Thoracic aorta (tissue), 2 donors: ENCODE results near the gene TM4SF1. TPM values are rescaled to one million over a fixed set of nuclear protein-coding genes. Genes with fewer than 3 reads are reported as not detected.

Experiments
- ATAC-seq: fragments of 150-250 bp; one replicate; pipeline ENCODE4 v1.8.0; 2017; ENCODE audit warnings: low read depth; ENCODE audit not compliant: insufficient number of reproducible peaks, low FRiP score
- DNase-seq: peaks from one replicate; pipeline ENCODE4 v3.0.0-alpha.2; 2020; ENCODE audit warnings: low spot score
- H3K27ac ChIP-seq, 2 donors: fragments of 200-600 bp; sonication (generic); 1 replicate in 1 of 2; 2 replicates in 1 of 2; pipeline ENCODE4 v1.5.1; 2016; ENCODE audit warnings: mild to moderate bottlenecking in 2 of 2, moderate library complexity in 2 of 2
- H3K27me3 ChIP-seq: fragments of 200-600 bp; sonication (generic); replicated peaks from 2 replicates; pipeline ENCODE4 v1.6.0; 2016; ENCODE audit warnings: mild to moderate bottlenecking; ENCODE audit not compliant: insufficient read depth
- H3K36me3 ChIP-seq: fragments of 200-600 bp; sonication (generic); one replicate; pipeline ENCODE4 v1.5.1; 2016
- H3K4me1 ChIP-seq, 2 donors: fragments of 200-600 bp; sonication (generic); 1 replicate in 1 of 2; 2 replicates in 1 of 2; pipeline versions ENCODE4 v1.5.1 to v1.6.0; 2016; ENCODE audit warnings: low read depth in 2 of 2, mild to moderate bottlenecking in 1 of 2; ENCODE audit not compliant: control insufficient read depth in 1 of 2
- H3K4me3 ChIP-seq: fragments of 200-600 bp; sonication (generic); 2 replicates; pipeline ENCODE4 v1.5.1; 2016; ENCODE audit warnings: mild to moderate bottlenecking
- H3K9me3 ChIP-seq: fragments of 200-600 bp; sonication (generic); 2 replicates; pipeline ENCODE4 v1.5.1; 2016
- total RNA-seq, 2 donors: library from RNA; depleted of rRNA; stranded (reverse); fragments of >200 nt; gene quantifications; one replicate each; pipeline versions ENCODE4 v1.1.0 to v1.2.3, GENCODE V29; 2016
- TF ChIP-seq, protein P1 (sequence below): fragments of 200-600 bp; sonication (generic); IDR thresholded peaks from one replicate; pipeline ENCODE4 v1.5.1; 2019; ENCODE audit warnings: antibody characterized with exemption

Gene TM4SF1
- total RNA-seq, 2 donors from 2014 or later = 227 to 342 TPM

DNA sequence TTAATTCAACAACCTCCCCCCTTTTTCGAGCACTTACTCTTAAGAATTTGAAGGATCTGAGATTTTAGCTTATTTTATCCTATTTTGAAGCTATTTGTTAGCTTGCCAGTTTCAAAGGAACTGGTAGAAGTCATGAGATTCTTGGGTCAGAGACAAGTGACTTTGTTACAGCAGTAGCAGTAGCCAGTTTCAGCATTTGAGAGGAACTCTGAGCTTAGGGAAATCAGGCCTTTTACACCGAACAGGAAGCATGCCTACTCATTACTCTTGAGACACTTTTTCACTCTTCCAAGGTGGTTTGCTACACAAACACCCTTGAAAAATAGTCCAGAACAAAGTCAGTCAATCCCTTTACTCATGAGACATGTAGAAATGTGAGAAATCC is 24.5 kb upstream of the TM4SF1 start:
- no peaks in the 10 kb centered on the region for H3K27me3 ChIP-seq
- H3K36me3 ChIP-seq = no peaks in the 10 kb centered on the region
- peak; percentile 90 for ATAC-seq
- no peaks in the 10 kb centered on the region for H3K9me3 ChIP-seq
- DNase-seq = no peak
- peaks cover 0 to 15% of the 10 kb centered on the region in 2 donors for H3K4me1 ChIP-seq
- TF ChIP-seq, protein P1, sequence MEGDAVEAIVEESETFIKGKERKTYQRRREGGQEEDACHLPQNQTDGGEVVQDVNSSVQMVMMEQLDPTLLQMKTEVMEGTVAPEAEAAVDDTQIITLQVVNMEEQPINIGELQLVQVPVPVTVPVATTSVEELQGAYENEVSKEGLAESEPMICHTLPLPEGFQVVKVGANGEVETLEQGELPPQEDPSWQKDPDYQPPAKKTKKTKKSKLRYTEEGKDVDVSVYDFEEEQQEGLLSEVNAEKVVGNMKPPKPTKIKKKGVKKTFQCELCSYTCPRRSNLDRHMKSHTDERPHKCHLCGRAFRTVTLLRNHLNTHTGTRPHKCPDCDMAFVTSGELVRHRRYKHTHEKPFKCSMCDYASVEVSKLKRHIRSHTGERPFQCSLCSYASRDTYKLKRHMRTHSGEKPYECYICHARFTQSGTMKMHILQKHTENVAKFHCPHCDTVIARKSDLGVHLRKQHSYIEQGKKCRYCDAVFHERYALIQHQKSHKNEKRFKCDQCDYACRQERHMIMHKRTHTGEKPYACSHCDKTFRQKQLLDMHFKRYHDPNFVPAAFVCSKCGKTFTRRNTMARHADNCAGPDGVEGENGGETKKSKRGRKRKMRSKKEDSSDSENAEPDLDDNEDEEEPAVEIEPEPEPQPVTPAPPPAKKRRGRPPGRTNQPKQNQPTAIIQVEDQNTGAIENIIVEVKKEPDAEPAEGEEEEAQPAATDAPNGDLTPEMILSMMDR = no peak
- H3K27ac ChIP-seq = peak overlapping the region; percentile 79 to 82
- H3K4me3 ChIP-seq = no peak overlapping the region

DNA sequence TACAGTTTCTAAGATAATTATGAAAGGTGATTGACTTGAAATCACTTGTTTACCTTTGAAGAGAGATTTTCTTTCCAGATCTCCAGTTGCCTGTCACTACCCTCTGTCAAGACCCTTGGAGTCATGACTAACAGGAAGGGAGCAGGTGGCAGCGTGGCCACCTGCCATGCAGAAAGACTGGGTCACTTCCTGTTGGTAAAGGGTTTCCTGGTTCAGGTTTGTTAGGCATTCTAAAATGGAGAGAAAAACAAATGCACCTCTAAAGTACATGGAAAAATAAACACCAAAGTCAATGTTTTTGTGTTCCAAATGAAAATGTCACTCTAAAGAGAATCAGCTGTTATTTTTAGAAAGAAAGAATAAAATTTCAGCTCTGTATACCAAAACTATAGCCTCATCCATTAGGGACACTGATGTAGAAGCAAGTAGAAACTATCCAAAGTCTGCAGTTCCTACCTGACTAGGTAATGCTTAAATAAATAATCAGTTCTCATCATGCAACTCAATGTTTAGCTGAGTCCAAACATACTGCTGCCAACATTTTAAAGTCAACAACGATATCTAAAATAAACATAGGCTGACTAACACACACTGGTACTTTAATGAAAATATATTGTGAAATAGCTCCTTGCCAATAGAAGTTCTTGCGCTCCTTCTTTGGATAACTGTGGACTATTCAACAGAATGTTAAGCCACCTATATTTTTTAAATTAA is 23.9 kb upstream of the TM4SF1 start:
- Histone ChIP-seq H3K9me3 (no peaks in the 10 kb centered on the region), H3K4me1 (peaks cover 0 to 19% of the 10 kb centered on the region in 2 donors), H3K27me3 (no peaks in the 10 kb centered on the region), H3K27ac (peak overlapping the region; percentile 79 to 82), H3K4me3 (no peak overlapping the region), H3K36me3 (no peaks in the 10 kb centered on the region)
- peak; percentile 89 for ATAC-seq
- TF ChIP-seq, protein P1 = no peak
- DNase-seq = no peak

DNA sequence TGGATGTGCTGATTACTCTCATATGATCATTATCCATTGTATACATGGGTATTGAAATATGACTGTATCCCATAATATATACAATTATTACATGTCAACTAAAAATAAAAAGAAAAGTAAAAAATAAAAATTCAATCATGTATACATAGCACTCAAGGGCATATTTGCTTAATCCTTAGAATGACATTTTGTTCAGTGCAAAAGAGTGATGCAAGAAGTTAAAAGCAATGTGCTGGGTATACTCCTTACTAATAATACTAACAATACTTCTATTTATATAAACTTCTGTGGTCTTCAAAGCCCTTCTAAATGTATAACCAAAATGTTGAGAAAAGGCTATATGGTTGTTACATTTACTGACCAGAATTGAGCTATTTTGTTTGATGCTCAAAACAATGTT is 23.2 kb upstream of the TM4SF1 start:
- Histone ChIP-seq H3K36me3 (no peaks in the 10 kb centered on the region), H3K9me3 (no peaks in the 10 kb centered on the region), H3K4me3 (no peak overlapping the region), H3K27ac (peak overlapping the region; percentile 79 to 82), H3K4me1 (peaks cover 0 to 26% of the 10 kb centered on the region in 2 donors), H3K27me3 (no peaks in the 10 kb centered on the region)
- no peak for ATAC-seq
- DNase-seq = no peak
- TF ChIP-seq, protein P1 = no peak

DNA sequence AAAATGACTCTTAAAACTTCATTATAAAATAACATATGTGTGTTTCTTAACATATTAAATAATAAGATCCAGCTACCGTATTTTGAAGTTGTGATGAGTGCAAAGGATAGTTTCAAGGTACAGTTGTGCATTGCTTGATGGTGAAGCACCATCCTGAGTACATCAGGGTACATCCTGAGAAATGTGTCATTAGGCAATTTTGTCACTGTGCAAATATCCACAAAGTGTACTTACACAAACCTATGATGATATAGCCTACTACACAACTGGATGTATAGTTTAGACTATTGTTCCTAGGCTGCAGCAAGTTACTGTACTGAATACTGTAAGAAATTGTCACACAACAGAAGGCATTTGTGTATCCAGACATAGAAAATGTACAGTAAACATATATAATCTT is 20.8 kb upstream of the TM4SF1 start:
- H3K9me3 ChIP-seq = no peaks in the 10 kb centered on the region
- ATAC-seq = no peak

GRCh38 chr3:149397528-149397927 is 20.1 kb upstream of the TM4SF1 start:
- H3K4me3 ChIP-seq = no peak overlapping the region
- H3K4me1 ChIP-seq = peaks cover 12 to 45% of the 10 kb centered on the region in 2 donors
- TF ChIP-seq, protein P1 = no peak
- DNase-seq (no peak), ATAC-seq (no peak)
- no peaks in the 10 kb centered on the region for H3K36me3 ChIP-seq
- H3K27ac ChIP-seq = no peak overlapping the region
- no peaks in the 10 kb centered on the region for H3K9me3 ChIP-seq
- no peaks in the 10 kb centered on the region for H3K27me3 ChIP-seq

More for the DNA sequence above, 20.8 kb upstream of the TM4SF1 start:
- TF ChIP-seq, protein P1 = no peak
- peaks cover 12 to 44% of the 10 kb centered on the region in 2 donors for H3K4me1 ChIP-seq
- no peak overlapping the region for H3K4me3 ChIP-seq
- no peak overlapping the region for H3K27ac ChIP-seq
- DNase-seq = no peak
- H3K27me3 ChIP-seq = no peaks in the 10 kb centered on the region
- no peaks in the 10 kb centered on the region for H3K36me3 ChIP-seq
